Endothelial cell of umbilical vein (primary cell): ENCODE results near the gene PFKL. TPM values are rescaled to one million over a fixed set of nuclear protein-coding genes. Genes with fewer than 3 reads are reported as not detected.

Source experiments
- BruUV-seq: library from RNA; stranded (reverse); fragments of 400-500 nt; replicated peaks from 2 replicates; lab custom pipeline; 2021; lab: Mats Ljungman, UMichigan
- CTCF ChIA-PET: fragments of 300-600, 350-600 bp; sonication (Branson Sonifier 250); formaldehyde crosslinking; loops from one replicate; lab custom pipeline; 2021; ENCODE audit warnings: antibody characterized with exemption, inconsistent platforms; lab: Charles Lee
- POLR2A ChIA-PET: fragments of 300-600, 350-600 bp; sonication (Branson Sonifier 250); formaldehyde crosslinking; loops from one replicate; lab custom pipeline; 2021; ENCODE audit warnings: antibody characterized with exemption, inconsistent platforms; lab: Charles Lee
- DNase-seq: peaks from one replicate; pipeline ENCODE4 v3.0.0-alpha.2; 2011; ENCODE audit warnings: low read depth, low spot score
- FAIRE-seq: peaks from 2 replicates; lab custom pipeline; 2011; peaks lifted over from hg19 to GRCh38; lab: Jason Lieb, UNC
- H2AFZ ChIP-seq: 2 replicates; pipeline ENCODE4 v1.6.0; 2012; ENCODE audit warnings: low read depth, low read length, control low read depth, inconsistent platforms
- H3K27ac ChIP-seq: 2 replicates; pipeline ENCODE4 v1.5.1; 2011; ENCODE audit warnings: low read depth, mild to moderate bottlenecking, control low read depth, low read length, moderate library complexity; ENCODE audit not compliant: insufficient read depth
- H3K27me3 ChIP-seq, 2 experiments: 2 replicates each; pipeline versions ENCODE4 v1.6.0 to v1.6.1; 2011; ENCODE audit warnings: low read length in 2 of 2, mixed read lengths in 1 of 2; ENCODE audit not compliant: control insufficient read depth in 2 of 2, insufficient read depth in 2 of 2
- H3K36me3 ChIP-seq, 2 experiments: 2 replicates in 1 of 2; 3 replicates in 1 of 2; pipeline ENCODE4 v1.5.1; 2011; ENCODE audit warnings: low read length in 2 of 2, mild to moderate bottlenecking in 1 of 2, moderate library complexity in 1 of 2; ENCODE audit not compliant: control insufficient read depth in 2 of 2, insufficient read depth in 2 of 2; ENCODE audit errors: extremely low read depth in 1 of 2
- H3K4me1 ChIP-seq: 3 replicates; pipeline ENCODE4 v1.5.1; 2011; ENCODE audit warnings: mild to moderate bottlenecking, low read length; ENCODE audit not compliant: control insufficient read depth, insufficient read depth; ENCODE audit errors: extremely low read depth
- H3K4me2 ChIP-seq: 2 replicates; pipeline ENCODE4 v1.6.1; 2011; ENCODE audit warnings: low read length, control low read depth, mixed read lengths; ENCODE audit not compliant: insufficient read depth
- H3K4me3 ChIP-seq, 3 experiments: fragments of 200-600 bp in 1 of 3; sonication (generic), shearing (Covaris generic) in 1 of 3; replicated peaks in 1 of 3; 2 replicates each; pipeline ENCODE4 v1.5.1; 2011 to 2016; ENCODE audit warnings: control low read depth in 3 of 3, low read length in 3 of 3, mild to moderate bottlenecking in 2 of 3, inconsistent platforms in 1 of 3, low read depth in 1 of 3, moderate library complexity in 1 of 3; ENCODE audit not compliant: insufficient read depth in 1 of 3
- H3K79me2 ChIP-seq: 2 replicates; pipeline ENCODE4 v1.6.0; 2012; ENCODE audit warnings: low read length, inconsistent platforms; ENCODE audit not compliant: control insufficient read depth, insufficient read depth
- H3K9ac ChIP-seq: replicated peaks from 2 replicates; pipeline ENCODE3; 2011; ENCODE audit warnings: low read length, control low read depth; ENCODE audit not compliant: insufficient read depth; ENCODE audit errors: extremely low read depth
- H3K9me1 ChIP-seq: replicated peaks from 3 replicates; pipeline ENCODE4 v1.6.0; 2011; ENCODE audit warnings: mild to moderate bottlenecking, low read length; ENCODE audit not compliant: control insufficient read depth, insufficient read depth; ENCODE audit errors: extremely low read depth
- H3K9me3 ChIP-seq: replicated peaks from 2 replicates; pipeline ENCODE4 v1.5.1; 2012; ENCODE audit warnings: low read length, inconsistent platforms; ENCODE audit not compliant: control insufficient read depth, insufficient read depth
- H4K20me1 ChIP-seq: replicated peaks from 2 replicates; pipeline ENCODE3; 2011; ENCODE audit warnings: mild to moderate bottlenecking, low read length; ENCODE audit not compliant: control insufficient read depth, insufficient read depth; ENCODE audit errors: extremely low read depth
- EZH2 ChIP-seq: IDR thresholded peaks from 2 replicates; pipeline ENCODE4 v1.6.1; 2012; ENCODE audit warnings: borderline replicate concordance, low read depth, mild to moderate bottlenecking, moderate library complexity, low read length, inconsistent platforms; ENCODE audit not compliant: severe bottlenecking
- FOS ChIP-seq: IDR thresholded peaks from 2 replicates; pipeline ENCODE4 v1.6.1; 2011; ENCODE audit warnings: mild to moderate bottlenecking, low read length, moderate library complexity, borderline replicate concordance; ENCODE audit not compliant: insufficient read depth
- GATA2 ChIP-seq: IDR thresholded peaks from 2 replicates; pipeline ENCODE4 v1.7.0; 2011; ENCODE audit warnings: low read depth, mild to moderate bottlenecking, moderate library complexity, mixed read lengths, low read length; ENCODE audit not compliant: insufficient read length, insufficient read depth
- JUN ChIP-seq: IDR thresholded peaks from 2 replicates; pipeline ENCODE4 v1.6.1; 2011; ENCODE audit warnings: borderline replicate concordance, low read depth; ENCODE audit not compliant: insufficient read length, insufficient read depth
- MYC ChIP-seq: IDR thresholded peaks from one replicate; pipeline ENCODE4 v1.6.1; 2011; ENCODE audit warnings: mild to moderate bottlenecking, low read depth, low read length
- POLR2A ChIP-seq: IDR thresholded peaks from 2 replicates; pipeline ENCODE4 v1.6.1; 2012; ENCODE audit warnings: low read depth, mild to moderate bottlenecking, control low read depth, low read length
- POLR2AphosphoS5 ChIP-seq: IDR thresholded peaks from 2 replicates; pipeline ENCODE4 v1.6.1; 2012; ENCODE audit warnings: low read depth, mild to moderate bottlenecking, control low read depth, low read length, moderate library complexity; ENCODE audit not compliant: insufficient read depth
- dilution Hi-C: fragments of 300-500 bp; cut with MboI; formaldehyde crosslinking; loops from one replicate; pipeline ENCODE4 v1.15.0; 2019; ENCODE audit warnings: low sequenced_read_pairs; ENCODE audit not compliant: extremely low pct_ligation_motif_present
- intact Hi-C: fragments of 100-400 bp; cut with micrococcal nuclease; formaldehyde crosslinking; loops from one replicate; pipeline ENCODE4 v1.10.0; 2022
- polyA plus RNA-seq, 4 experiments: library from polyadenylated mRNA; depleted of rRNA in 3 of 4; stranded (reverse) in 3 of 4; unstranded in 1 of 4; fragments of >200 nt; gene quantifications; 2 replicates each; pipeline versions ENCODE4 v1.2.1 to v1.2.3, GENCODE V29; 2011 to 2012; ENCODE audit warnings: missing spikeins in 1 of 4
- total RNA-seq: library from RNA; stranded (reverse); gene quantifications from 2 replicates; pipeline ENCODE4 v1.2.3, GENCODE V29; 2021
- TF ChIP-seq, protein P1 (sequence below), 2 donors: IDR thresholded peaks; 1 replicate in 1 of 2; 2 replicates in 1 of 2; pipeline ENCODE4 v1.5.1; 2011; ENCODE audit warnings: low read length in 2 of 2, mild to moderate bottlenecking in 2 of 2, moderate library complexity in 2 of 2, control low read depth in 1 of 2, inconsistent platforms in 1 of 2, low read depth in 1 of 2; ENCODE audit not compliant: insufficient read depth in 1 of 2; ENCODE audit errors: extremely low read depth in 1 of 2
- TF ChIP-seq, protein P2 (sequence below): IDR thresholded peaks from 2 replicates; pipeline ENCODE4 v1.6.1; 2011; ENCODE audit not compliant: insufficient read depth, insufficient read length

Gene PFKL
- total and polyA plus RNA-seq, 2 donors (not counting 3 experiments of a cell fraction or from before 2014, with no cell fraction given): 137 to 154 TPM

DNA sequence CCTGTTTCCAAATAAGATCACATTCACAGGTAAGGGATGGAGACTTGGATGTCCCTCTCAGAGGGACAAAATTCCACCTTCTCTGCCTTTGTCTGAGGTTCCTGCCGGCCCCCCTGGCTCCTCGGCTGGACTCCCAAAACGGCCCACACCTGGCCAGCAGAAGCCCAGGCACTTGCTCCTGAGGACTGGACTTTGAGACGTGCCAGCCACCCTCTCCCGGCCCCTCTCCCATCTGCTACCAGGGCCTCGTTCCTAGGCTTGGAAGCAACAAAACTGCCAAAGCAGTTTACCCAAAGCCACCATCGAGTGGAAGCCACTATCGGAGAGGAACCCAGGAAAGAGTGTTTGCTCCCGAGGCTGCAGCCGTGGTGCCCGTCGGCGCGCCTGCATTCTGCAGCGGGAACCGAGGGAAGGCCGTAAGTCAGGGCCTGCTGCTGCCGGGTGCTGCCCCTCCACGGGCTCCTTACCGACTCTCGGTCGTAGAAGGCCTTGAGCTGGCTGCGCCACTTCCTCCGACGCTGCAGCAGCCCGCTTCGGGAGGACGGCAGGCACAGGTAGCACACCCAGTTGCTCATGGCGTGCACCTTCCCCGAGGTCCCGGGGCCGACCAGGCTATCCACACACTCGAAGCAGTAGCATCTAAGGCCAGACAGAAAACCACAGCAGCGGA is 41.7 kb upstream of the PFKL start:
- FAIRE-seq (no peak), DNase-seq (no peak)
- Histone ChIP-seq H3K27ac (no peak overlapping the region), H3K4me2 (no peak overlapping the region), H3K79me2 (no peaks in the 10 kb centered on the region), H3K9ac (no peak overlapping the region), H3K9me3 (no peaks in the 10 kb centered on the region), H2AFZ (no peak overlapping the region), H3K4me1 (peaks cover 8% of the 10 kb centered on the region), H4K20me1 (no peaks in the 10 kb centered on the region), H3K36me3 (no peaks in the 10 kb centered on the region), H3K4me3 (no peak overlapping the region), H3K9me1 (no peaks in the 10 kb centered on the region), H3K27me3 (peaks cover 0 to 2% of the 10 kb centered on the region in 2 experiments)
- ChIA-PET POLR2A (no interaction called here), CTCF (no interaction called here)
- dilution Hi-C loops (no loop called here), intact Hi-C loops (no loop called here)
- TF ChIP-seq POLR2AphosphoS5 (no peak), MYC (no peak), POLR2A (no peak), FOS (no peak), GATA2 (no peak), EZH2 (no peak), JUN (no peak)
- TF ChIP-seq, protein P1, sequence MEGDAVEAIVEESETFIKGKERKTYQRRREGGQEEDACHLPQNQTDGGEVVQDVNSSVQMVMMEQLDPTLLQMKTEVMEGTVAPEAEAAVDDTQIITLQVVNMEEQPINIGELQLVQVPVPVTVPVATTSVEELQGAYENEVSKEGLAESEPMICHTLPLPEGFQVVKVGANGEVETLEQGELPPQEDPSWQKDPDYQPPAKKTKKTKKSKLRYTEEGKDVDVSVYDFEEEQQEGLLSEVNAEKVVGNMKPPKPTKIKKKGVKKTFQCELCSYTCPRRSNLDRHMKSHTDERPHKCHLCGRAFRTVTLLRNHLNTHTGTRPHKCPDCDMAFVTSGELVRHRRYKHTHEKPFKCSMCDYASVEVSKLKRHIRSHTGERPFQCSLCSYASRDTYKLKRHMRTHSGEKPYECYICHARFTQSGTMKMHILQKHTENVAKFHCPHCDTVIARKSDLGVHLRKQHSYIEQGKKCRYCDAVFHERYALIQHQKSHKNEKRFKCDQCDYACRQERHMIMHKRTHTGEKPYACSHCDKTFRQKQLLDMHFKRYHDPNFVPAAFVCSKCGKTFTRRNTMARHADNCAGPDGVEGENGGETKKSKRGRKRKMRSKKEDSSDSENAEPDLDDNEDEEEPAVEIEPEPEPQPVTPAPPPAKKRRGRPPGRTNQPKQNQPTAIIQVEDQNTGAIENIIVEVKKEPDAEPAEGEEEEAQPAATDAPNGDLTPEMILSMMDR (IDR thresholded peaks at IDR 0.05; ENCODE audit: extremely low read depth in 1 of 2, insufficient read depth in 1 of 2, low read depth in 1 of 2, low read length in 2 of 2): no peak
- TF ChIP-seq, protein P2, sequence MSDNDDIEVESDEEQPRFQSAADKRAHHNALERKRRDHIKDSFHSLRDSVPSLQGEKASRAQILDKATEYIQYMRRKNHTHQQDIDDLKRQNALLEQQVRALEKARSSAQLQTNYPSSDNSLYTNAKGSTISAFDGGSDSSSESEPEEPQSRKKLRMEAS: no peak
- no TSS peak for BruUV-seq
